Keratinocyte (primary cell): ENCODE data around the gene OR1N2. TPM values are rescaled to one million over a fixed set of nuclear protein-coding genes. Genes with fewer than 3 reads are reported as not detected.

Source experiments
- DNase-seq: peaks from one replicate; pipeline ENCODE4 v3.0.0-alpha.2; 2011; ENCODE audit warnings: low read depth, missing footprints, low spot score
- FAIRE-seq: peaks from 2 replicates; lab custom pipeline; 2011; peaks lifted over from hg19 to GRCh38; lab: Jason Lieb, UNC
- H2AFZ ChIP-seq: 2 replicates; pipeline ENCODE4 v1.6.0; 2012; ENCODE audit warnings: low read length, control low read depth, inconsistent platforms; ENCODE audit not compliant: control insufficient read depth
- H3K27ac ChIP-seq: 2 replicates; pipeline ENCODE4 v1.5.1; 2011; ENCODE audit warnings: low read length; ENCODE audit not compliant: control insufficient read depth, insufficient read depth
- H3K27me3 ChIP-seq: 3 replicates; pipeline ENCODE4 v1.6.0; 2011; ENCODE audit warnings: low read length; ENCODE audit not compliant: control insufficient read depth, insufficient read depth; ENCODE audit errors: extremely low read depth
- H3K36me3 ChIP-seq, 2 experiments: 2 replicates in 1 of 2; 3 replicates in 1 of 2; pipeline ENCODE4 v1.5.1; 2011; ENCODE audit warnings: low read length in 2 of 2, mild to moderate bottlenecking in 1 of 2; ENCODE audit not compliant: control insufficient read depth in 2 of 2, insufficient read depth in 2 of 2; ENCODE audit errors: extremely low read depth in 1 of 2
- H3K4me1 ChIP-seq: 3 replicates; pipeline ENCODE4 v1.5.1; 2011; ENCODE audit warnings: low read length; ENCODE audit not compliant: control insufficient read depth, insufficient read depth; ENCODE audit errors: extremely low read depth
- H3K4me2 ChIP-seq: 3 replicates; pipeline ENCODE4 v1.6.0; 2011; ENCODE audit warnings: low read depth, low read length; ENCODE audit not compliant: control insufficient read depth, insufficient read depth; ENCODE audit errors: extremely low read depth
- H3K4me3 ChIP-seq, 3 experiments: fragments of 200-600 bp in 1 of 3; sonication (generic) in 1 of 3; 2 replicates in 2 of 3; 3 replicates in 1 of 3; pipeline ENCODE4 v1.5.1; 2011 to 2016; ENCODE audit warnings: low read length in 3 of 3, mild to moderate bottlenecking in 3 of 3, control low read depth in 2 of 3, inconsistent platforms in 1 of 3, low read depth in 1 of 3, mixed read lengths in 1 of 3, mixed run types in 1 of 3, moderate library complexity in 1 of 3; ENCODE audit not compliant: control insufficient read depth in 2 of 3, insufficient read depth in 2 of 3; ENCODE audit errors: extremely low read depth in 1 of 3
- H3K79me2 ChIP-seq: 2 replicates; pipeline ENCODE4 v1.6.0; 2012; ENCODE audit warnings: low read length; ENCODE audit not compliant: control insufficient read depth, insufficient read depth
- H3K9ac ChIP-seq: 3 replicates; pipeline ENCODE4 v1.6.0; 2011; ENCODE audit warnings: low read length; ENCODE audit not compliant: control insufficient read depth, insufficient read depth; ENCODE audit errors: extremely low read depth
- H3K9me1 ChIP-seq: 3 replicates; pipeline ENCODE4 v1.6.0; 2011; ENCODE audit warnings: low read length; ENCODE audit not compliant: control insufficient read depth, insufficient read depth; ENCODE audit errors: extremely low read depth
- H3K9me3 ChIP-seq: 2 replicates; pipeline ENCODE4 v1.5.1; 2012; ENCODE audit warnings: low read depth, low read length; ENCODE audit not compliant: control insufficient read depth
- H4K20me1 ChIP-seq: 3 replicates; pipeline ENCODE4 v1.6.0; 2011; ENCODE audit warnings: low read length; ENCODE audit not compliant: control insufficient read depth, insufficient read depth; ENCODE audit errors: extremely low read depth
- CTCF ChIP-seq, 3 experiments: IDR thresholded peaks in 1 of 3; conservative IDR thresholded peaks in 1 of 3; optimal IDR thresholded peaks in 1 of 3; 2 replicates in 2 of 3; 3 replicates in 1 of 3; pipeline versions ENCODE3 to v1.5.1; 2011; ENCODE audit warnings: low read length in 3 of 3, mild to moderate bottlenecking in 3 of 3, moderate library complexity in 2 of 3, control low read depth in 1 of 3, inconsistent platforms in 1 of 3; ENCODE audit not compliant: insufficient read depth in 2 of 3; ENCODE audit errors: extremely low read depth in 1 of 3
- EZH2 ChIP-seq: IDR thresholded peaks from one replicate; pipeline ENCODE4 v1.6.1; 2012; ENCODE audit warnings: inconsistent platforms, mild to moderate bottlenecking, low read length, moderate library complexity
- dilution Hi-C: fragments of 300-500 bp; cut with MboI; formaldehyde crosslinking; loops from one replicate; pipeline ENCODE4 v1.7.0; 2020; ENCODE audit warnings: low sequenced_read_pairs; ENCODE audit not compliant: extremely low pct_ligation_motif_present
- polyA plus RNA-seq, 5 experiments: library from polyadenylated mRNA; depleted of rRNA in 3 of 5; stranded (reverse) in 3 of 5; stranded (forward) in 1 of 5; unstranded in 1 of 5; fragments of >200 nt; gene quantifications; 1 replicate in 1 of 5; 2 replicates in 3 of 5; 3 replicates in 1 of 5; pipeline versions ENCODE4 v1.2.1 to v1.2.3, GENCODE V29; 2011 to 2012; ENCODE audit warnings: missing spikeins in 2 of 5, low read depth in 1 of 5, low replicate concordance in 1 of 5

Gene OR1N2
- polyA plus RNA-seq, 1 donor (not counting 4 experiments of a cell fraction or from before 2014, with no cell fraction given) = not detected

GRCh38 chr9:122567901-122568300 lies 15.0 kb downstream of the OR1N2 start:
- Histone ChIP-seq H3K9ac (no peak overlapping the region), H4K20me1 (no peaks in the 10 kb centered on the region), H3K79me2 (no peaks in the 10 kb centered on the region), H3K4me3 (no peak overlapping the region), H3K27ac (no peak overlapping the region), H3K9me1 (no peaks in the 10 kb centered on the region), H3K4me2 (no peak overlapping the region), H3K36me3 (no peaks in the 10 kb centered on the region), H3K4me1 (no peaks in the 10 kb centered on the region), H2AFZ (no peak overlapping the region), H3K9me3 (no peaks in the 10 kb centered on the region), H3K27me3 (no peaks in the 10 kb centered on the region)
- no peak for FAIRE-seq
- TF ChIP-seq CTCF (optimal IDR thresholded peaks at IDR 0.05 in 1 of 3, IDR thresholded peaks at IDR 0.05 in 1 of 3, conservative IDR thresholded peaks at IDR 0.05 in 1 of 3; ENCODE audit: extremely low read depth in 1 of 3, insufficient read depth in 2 of 3, low read length in 3 of 3) (no peak), EZH2 (no peak)
- dilution Hi-C loops = no loop called here
- DNase-seq = no peak

- Histone ChIP-seq H3K4me3 (no peak overlapping the region), H3K79me2 (no peaks in the 10 kb centered on the region), H3K4me1 (no peaks in the 10 kb centered on the region), H3K9me3 (no peaks in the 10 kb centered on the region), H4K20me1 (no peaks in the 10 kb centered on the region), H3K27me3 (no peaks in the 10 kb centered on the region), H3K27ac (no peak overlapping the region), H2AFZ (no peak overlapping the region), H3K9me1 (no peaks in the 10 kb centered on the region), H3K9ac (no peak overlapping the region), H3K36me3 (no peaks in the 10 kb centered on the region), H3K4me2 (no peak overlapping the region)
- no peak for DNase-seq
- TF ChIP-seq CTCF (optimal IDR thresholded peaks at IDR 0.05 in 1 of 3, IDR thresholded peaks at IDR 0.05 in 1 of 3, conservative IDR thresholded peaks at IDR 0.05 in 1 of 3; ENCODE audit: extremely low read depth in 1 of 3, insufficient read depth in 2 of 3, low read length in 3 of 3) (no peak), EZH2 (no peak)
- dilution Hi-C loops = no loop called here
- no peak for FAIRE-seq
Observed at GRCh38 chr9:122572456-122572855, 19.5 kb downstream of the OR1N2 start.
